NCI-H2081 treated with DMSO at 0.1 percent for 48 hours (cell line): ENCODE data around the gene HLTF.
"Not testable (repeated sequence)": the region's sequence is repeated elsewhere in the genome, so short reads cannot be mapped to it uniquely, and the experiment has no call there.

Experiments
- DNase-seq: peaks from one replicate; lab custom pipeline; 2025; lab: John Stamatoyannopoulos, UW

The HLTF gene

GRCh38 chr3:148991219-148992026 lies 94.9 kb downstream of the HLTF start, which contains the start of gene GYG1:
Gene GYG1 (plus strand): TSS chr3:148991540. CDS start chr3:148991641, 101 bp downstream.
- DNase-seq, result peak; percentile 68

- no peak for DNase-seq
Observed at GRCh38 chr3:148990236-148990635, 96.1 kb downstream of the HLTF start.

GRCh38 chr3:148987551-148987950 lies 98.8 kb downstream of the HLTF start:
- not testable (repeated sequence) for DNase-seq

DNA sequence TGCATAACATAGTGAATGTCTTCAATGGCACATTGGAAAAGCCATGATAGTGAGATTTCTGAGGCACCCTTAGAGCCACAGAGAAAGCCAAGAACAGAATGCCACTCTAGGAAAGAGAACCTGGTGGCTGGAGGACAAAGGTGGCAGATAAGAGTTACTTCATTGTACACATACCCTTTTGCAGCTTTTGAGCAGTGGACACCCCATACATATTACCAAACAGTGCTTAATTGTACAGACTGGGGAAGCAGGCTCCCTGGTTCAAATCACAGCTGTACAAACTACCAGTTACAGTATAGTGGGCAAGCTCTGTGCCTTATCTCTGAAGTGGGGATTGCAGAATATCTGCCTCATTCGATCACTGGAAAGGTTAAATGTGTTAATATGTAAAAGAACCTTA lies 105.1 kb downstream of the HLTF start:
- no peak for DNase-seq
